CD4-positive, alpha-beta T cell treated with Interleukin-15 for 4 hours (primary cell): Measurements from ENCODE around the gene LRRFIP1.

ENCODE experiments used
- DNase-seq: peaks from one replicate; pipeline ENCODE4 v3.0.0-alpha.2; 2020; ENCODE audit warnings: low spot score

The LRRFIP1 gene

DNA sequence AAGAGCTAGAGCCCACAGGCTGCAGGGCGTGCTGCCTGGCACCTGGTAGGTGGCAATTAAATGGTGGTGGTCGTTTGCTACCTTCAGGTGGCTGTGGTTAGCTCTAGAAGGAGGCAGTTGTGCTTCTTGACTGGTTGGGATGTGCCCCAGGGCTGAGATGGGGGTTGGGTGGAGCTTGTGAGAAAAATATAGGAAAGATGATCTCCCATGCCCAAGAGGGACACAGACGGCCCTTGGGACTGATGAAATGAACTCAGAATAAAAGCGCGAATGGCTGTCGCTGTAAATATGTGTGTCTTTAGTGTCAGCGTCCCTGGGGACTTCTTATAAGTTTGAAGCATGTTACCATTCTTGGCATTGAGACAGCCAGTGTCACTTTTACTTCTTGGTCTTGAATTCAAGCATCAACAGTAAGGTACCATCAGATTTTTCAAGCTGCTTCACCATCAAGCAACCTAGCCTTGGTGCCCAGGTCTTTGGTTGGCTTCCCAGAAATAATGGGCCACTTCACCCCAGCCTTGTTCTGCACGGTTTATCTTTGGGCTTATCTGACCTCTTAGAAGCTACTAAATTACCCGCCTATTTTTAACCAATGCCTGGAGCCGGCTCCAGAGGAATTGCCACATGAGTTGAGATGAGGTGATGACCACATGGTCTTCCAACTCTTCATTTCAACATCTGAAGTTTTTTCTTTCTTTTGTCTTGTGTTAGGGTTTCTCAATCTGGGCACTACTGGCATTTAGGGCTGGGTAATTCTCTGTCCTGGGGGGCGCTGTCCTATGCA, 11.9 kb downstream of the LRRFIP1 start:
- DNase-seq: no peak

DNA sequence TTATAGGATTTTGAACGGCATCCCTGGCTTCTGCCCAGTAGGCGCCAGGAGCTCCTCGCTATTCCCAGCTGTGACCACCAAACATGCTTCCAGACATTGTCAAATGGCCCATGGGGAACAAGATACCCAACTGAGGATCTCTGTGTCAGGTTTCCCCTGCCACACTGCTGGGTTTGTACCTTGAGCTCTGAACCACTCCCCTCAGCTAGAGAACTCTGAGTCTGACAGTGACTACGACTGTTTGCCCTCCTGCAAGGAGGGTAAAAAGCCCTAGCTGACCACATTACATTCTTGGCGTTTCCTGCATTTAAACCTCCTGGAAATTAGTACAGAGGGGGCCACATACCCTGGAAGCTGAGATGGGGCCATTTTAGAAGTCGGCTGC, 12.4 kb downstream of the LRRFIP1 start:
- no peak for DNase-seq

GRCh38 chr2:237640493-237640998, 13.2 kb downstream of the LRRFIP1 start:
- DNase-seq: no peak

DNA sequence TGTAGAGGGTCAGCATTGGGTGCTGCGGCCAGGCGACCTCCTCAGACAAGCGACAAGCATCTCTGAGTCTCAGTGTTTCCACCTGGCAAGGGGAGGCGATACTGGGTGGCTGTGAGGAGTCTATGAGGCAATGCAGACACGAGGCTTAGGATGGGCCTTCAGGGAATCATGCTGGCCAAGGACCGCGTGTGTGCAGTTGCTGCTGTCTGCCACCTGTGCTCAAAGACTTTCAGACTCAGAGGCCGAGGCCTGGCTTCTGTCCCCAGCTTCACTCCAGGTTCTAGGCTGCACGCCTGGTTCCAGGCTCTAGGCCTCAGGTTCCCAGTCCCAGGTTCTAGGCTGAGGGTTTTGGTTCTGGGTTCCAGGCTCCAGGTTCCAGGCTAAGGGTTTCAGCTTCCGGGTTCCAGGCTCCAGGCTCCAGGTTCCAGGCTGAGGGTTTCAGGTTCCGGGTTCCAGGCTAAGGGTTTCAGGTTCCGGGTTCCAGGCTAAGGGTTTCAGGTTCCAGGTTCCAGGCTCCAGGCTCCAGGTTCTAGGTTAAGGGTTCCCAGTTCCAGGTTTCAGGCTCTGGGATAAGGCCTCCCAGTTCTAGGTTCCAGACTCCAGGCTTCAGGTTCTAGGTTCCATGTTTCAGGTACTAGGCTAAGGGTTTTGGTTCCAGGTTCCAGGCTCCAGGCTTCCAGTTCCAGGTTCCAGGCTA, 14.8 kb downstream of the LRRFIP1 start:
- DNase-seq: no peak

- no peak for DNase-seq
These were observed 15.7 kb downstream of the LRRFIP1 start for GRCh38 chr2:237643066-237643465.

DNA sequence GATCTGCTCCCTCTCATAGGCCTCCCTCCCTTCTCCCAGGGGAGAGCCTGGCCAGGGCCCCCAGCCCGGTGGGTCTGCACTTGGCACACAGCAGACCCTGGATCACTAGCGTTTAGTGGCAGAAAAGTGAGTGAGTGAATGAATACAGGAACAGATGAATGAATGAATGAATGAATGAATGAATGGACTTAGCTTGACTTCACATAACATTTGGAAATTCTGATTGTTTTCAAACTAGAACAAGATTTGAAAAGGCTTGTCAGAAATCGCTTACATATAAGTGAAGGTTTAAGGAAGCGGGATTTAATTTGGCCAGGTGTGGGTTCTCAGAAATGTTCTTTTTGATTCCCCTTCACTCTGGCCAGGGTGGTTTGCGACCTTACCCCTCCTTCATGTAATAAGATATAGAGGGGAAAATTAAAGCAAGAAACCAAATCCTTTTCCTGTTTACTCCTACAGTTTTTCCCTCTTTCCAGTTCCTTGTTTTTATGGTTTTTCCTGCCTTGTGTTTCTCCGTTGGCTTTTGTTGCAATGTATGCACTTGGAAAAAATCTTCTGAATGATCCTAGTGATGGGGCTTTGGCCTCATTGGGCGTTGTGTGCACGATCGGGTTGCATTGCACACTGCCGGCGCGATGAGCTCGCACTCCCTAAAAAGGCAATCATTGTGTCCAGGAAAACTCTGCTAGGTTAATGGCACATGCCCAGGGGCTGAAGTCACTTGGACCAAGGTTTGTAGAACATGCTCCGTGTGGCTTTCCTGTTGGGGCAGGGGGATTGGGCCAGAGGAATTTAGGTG, 16.4 kb downstream of the LRRFIP1 start:
- no peak for DNase-seq

DNA sequence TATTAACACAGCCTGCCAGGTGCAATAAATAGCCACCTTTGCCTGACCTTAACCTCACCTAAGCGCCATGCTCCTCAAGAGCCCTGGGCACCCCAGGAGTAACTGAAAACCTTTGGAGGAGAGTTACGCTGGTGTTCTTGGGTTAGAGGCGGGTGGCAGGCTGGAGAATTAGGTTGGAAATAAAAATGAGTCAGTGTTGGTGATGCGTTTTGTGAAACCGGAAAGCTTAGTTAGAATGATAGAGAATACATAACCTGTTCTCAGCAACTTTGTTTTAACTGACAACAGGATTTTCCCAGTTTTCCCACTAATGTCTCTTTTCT, 17.0 kb downstream of the LRRFIP1 start:
- no peak for DNase-seq

- DNase-seq: no peak
These were observed 17.9 kb downstream of the LRRFIP1 start for GRCh38 chr2:237645261-237645660.

GRCh38 chr2:237647176-237648015, 20.0 kb downstream of the LRRFIP1 start:
- no peak for DNase-seq

DNA sequence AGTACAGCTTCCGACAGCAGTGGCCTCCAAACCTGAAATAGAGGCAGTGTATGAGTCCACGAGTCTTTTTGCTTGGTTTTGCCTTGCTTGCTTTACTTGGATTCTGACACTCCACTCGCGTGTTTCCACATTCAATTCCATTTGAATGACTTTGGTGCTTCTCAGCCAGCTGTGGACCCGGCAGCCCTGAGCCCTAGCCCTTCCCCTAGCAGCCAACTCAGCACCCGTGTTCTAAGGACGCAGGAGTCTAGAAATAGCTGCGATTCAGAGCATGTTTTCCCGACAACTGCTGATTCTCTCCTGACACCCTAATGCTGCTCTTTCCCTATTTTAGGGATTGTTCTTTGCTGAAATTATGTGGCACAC, 20.6 kb downstream of the LRRFIP1 start:
- DNase-seq: no peak

GRCh38 chr2:237649541-237650454, 22.4 kb downstream of the LRRFIP1 start:
- no peak for DNase-seq

GRCh38 chr2:237650455-237650850, 23.1 kb downstream of the LRRFIP1 start:
- no peak for DNase-seq

DNA sequence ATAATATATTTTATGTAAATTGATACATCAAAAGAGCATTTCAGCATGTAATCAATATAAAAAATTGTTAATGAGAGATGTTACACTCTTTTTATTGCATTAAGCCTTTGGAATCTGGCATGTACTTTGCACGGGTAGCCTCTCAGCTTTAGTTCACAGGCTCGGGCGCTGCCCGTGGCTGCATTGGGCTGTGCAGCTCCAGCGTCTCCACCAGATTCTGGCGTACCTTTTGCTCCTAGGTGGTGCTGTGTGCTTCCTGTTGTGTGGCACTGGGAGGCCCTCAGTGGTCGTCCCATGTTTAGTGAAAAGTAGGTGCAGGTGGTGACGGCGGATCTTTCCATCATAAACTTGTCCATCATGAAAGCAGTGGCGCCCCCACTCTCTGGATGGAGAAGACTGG, 24.4 kb downstream of the LRRFIP1 start:
- no peak for DNase-seq

GRCh38 chr2:237652181-237652580, 24.8 kb downstream of the LRRFIP1 start:
- no peak for DNase-seq

DNA sequence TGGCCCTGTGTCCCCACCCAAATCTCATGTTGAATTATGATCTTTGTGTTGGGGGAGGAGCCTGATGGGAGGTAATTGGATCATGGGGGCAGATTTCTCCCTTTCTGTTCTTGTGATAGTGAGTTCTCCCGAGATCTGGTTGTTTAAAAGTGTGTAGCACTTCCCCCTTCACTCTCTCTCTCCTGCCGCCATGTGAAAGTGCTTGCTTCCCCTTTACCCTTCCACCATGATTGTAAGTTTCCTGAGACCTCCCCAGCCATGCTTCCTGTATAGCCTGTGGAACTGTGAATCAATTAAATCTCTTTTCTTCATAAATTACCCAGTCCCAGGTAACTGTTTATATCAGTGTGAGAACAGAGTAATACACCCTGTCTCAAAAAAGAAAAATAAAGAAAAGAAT, 25.5 kb downstream of the LRRFIP1 start:
- DNase-seq: no peak

DNA sequence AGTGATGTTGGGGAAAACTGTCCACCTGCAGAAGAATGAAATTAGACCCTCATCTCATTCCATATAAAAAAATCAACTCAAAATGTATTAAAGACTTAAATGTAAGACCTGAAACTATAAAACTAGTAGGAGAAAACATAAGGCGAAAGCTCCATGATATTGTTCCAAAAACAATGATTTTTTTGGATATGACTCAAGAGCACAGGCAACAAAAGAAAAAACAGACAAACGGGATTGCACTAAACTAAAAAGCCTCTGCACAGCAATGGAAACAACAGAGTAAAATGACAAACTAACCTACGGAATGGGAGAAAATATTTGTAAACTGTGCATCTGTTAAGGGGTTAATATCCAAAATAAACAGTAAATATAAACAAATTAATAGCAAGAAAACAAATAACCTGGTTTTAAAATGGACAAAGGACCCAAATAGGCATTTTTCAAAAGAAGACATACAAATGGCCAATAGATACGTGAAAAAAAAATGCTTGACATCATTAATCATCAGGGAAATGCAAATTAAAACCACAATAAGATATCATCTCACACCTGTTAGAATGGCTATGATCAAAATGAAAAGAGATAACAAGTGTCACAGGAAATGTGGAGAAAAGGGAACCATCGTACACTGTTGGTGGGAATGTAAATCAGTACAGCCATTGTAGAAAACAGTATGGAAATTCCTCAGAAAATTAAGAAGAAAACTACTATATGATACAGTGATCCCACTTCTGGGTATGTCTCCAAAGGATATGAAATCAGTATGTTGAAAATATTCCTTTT, 26.6 kb downstream of the LRRFIP1 start:
- DNase-seq: no peak

- no peak for DNase-seq
These were observed 29.7 kb downstream of the LRRFIP1 start for GRCh38 chr2:237657063-237657462.

- no peak for DNase-seq
These were observed 33.1 kb downstream of the LRRFIP1 start for GRCh38 chr2:237660381-237660900.

DNA sequence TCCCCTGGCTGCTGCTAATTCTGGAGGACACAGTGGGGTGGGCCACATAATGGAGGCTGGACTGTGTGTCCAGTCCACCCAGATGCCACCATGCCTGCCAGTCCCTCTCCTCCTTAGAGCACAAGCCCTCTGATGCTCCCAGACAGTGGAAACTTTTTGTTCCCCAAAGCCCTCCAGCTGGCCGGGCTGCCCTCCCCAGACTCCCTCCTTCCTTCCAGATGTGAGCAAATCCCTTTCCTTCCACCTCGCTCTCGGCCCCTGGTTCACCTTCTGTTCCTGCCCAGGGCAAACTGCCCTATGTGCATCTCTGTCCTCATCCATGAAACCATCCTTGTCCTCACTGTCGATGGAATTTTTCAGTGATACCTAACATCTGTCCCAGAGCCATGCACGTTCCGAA, 33.9 kb downstream of the LRRFIP1 start:
- DNase-seq: no peak

DNA sequence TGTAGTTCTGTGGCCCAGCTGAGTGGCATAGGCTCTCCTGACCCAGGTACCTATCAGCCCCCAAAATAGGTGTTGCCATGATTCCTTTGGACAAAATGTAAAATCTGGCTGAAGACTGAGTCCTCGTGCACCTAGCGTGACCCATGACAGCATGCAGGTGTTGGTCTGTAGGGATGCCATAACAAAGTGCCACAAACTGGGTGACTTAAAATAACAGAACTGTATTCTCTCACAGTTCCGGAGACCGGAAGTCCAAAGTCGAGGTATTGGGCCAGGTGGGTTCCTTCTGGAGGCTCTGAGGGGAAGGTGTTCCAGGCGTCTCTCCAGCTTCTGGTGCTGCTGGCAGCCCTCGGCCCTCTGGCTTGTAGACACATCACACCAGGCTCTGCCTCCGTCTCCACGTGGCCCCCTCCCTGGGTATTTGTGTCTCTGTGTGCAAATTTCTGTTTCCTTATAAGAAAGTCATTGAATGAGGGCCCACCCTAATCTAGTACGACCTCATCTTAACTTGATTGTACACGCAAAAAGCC, 34.5 kb downstream of the LRRFIP1 start:
- no peak for DNase-seq
